Right lobe of liver (tissue), 4 donors: ENCODE measurements around the gene CYP2A7.
"Not testable (repeated sequence)": the region's sequence is repeated elsewhere in the genome, so short reads cannot be mapped to it uniquely, and the experiment has no call there.

ENCODE experiments used
- POLR2A ChIP-seq: fragments of 450-650 bp; IDR thresholded peaks from one replicate; pipeline ENCODE4 v1.6.1; 2017; ENCODE audit warnings: antibody characterized with exemption, mild to moderate bottlenecking
- TF ChIP-seq, protein P1 (sequence below), 4 donors: fragments of 200-600 bp in 3 of 4; fragments of 450-650 bp in 1 of 4; IDR thresholded peaks; one replicate each; pipeline versions ENCODE4 v1.5.1 to v1.8.0; 2016 to 2022; ENCODE audit warnings: antibody characterized with exemption in 4 of 4, mild to moderate bottlenecking in 2 of 4
- donor health status: DM: no; HTN: no; CAD: no.
- donor health status: DM: no; HTN: no; CAD: no.
- donor health status: DM: no; HTN: yes; CAD: no.

- TF ChIP-seq, protein P1, sequence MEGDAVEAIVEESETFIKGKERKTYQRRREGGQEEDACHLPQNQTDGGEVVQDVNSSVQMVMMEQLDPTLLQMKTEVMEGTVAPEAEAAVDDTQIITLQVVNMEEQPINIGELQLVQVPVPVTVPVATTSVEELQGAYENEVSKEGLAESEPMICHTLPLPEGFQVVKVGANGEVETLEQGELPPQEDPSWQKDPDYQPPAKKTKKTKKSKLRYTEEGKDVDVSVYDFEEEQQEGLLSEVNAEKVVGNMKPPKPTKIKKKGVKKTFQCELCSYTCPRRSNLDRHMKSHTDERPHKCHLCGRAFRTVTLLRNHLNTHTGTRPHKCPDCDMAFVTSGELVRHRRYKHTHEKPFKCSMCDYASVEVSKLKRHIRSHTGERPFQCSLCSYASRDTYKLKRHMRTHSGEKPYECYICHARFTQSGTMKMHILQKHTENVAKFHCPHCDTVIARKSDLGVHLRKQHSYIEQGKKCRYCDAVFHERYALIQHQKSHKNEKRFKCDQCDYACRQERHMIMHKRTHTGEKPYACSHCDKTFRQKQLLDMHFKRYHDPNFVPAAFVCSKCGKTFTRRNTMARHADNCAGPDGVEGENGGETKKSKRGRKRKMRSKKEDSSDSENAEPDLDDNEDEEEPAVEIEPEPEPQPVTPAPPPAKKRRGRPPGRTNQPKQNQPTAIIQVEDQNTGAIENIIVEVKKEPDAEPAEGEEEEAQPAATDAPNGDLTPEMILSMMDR (IDR thresholded peaks at IDR 0.05): not testable (repeated sequence)
- not testable (repeated sequence) for TF ChIP-seq POLR2A
These were observed 55.2 kb downstream of the CYP2A7 start for GRCh38 chr19:40826699-40827385.
